ENCODE results near the gene WDR11.

The WDR11 gene

DNA sequence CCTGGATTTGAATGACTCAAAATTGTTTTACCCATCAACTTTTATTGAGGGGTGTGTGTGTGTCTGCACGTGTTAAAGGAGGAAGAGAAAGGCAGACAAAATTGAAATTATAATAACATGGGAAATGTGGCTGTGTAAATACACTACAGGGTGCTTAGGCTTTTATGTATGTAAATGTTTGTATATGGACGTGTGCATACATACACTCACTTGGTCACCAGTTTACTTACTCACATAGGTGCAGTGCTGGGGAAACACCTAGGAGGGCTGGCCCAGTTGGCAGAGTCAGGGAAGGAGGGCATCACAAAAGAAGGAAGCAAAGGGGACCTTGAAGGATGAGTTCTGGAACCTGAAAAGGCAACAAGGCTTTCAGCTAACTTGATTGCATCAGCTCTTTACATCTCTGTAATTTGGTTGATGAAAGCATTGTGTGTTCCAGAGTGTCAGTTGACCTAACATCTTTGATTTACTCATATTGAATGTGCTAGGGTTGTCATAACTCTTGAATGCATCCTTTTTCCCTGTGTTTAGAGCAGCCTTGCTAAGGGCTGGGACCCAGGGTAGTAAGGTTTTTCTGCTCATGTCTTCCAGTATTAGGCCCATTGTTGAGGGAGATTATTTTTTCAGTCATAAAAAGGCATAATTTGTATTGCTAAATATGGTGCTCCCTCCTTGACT, 10.2 kb downstream of the WDR11 start:
- TF ChIP-seq, protein P1, sequence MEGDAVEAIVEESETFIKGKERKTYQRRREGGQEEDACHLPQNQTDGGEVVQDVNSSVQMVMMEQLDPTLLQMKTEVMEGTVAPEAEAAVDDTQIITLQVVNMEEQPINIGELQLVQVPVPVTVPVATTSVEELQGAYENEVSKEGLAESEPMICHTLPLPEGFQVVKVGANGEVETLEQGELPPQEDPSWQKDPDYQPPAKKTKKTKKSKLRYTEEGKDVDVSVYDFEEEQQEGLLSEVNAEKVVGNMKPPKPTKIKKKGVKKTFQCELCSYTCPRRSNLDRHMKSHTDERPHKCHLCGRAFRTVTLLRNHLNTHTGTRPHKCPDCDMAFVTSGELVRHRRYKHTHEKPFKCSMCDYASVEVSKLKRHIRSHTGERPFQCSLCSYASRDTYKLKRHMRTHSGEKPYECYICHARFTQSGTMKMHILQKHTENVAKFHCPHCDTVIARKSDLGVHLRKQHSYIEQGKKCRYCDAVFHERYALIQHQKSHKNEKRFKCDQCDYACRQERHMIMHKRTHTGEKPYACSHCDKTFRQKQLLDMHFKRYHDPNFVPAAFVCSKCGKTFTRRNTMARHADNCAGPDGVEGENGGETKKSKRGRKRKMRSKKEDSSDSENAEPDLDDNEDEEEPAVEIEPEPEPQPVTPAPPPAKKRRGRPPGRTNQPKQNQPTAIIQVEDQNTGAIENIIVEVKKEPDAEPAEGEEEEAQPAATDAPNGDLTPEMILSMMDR (IDR thresholded peaks at IDR 0.05): no peak

GRCh38 chr10:120873741-120874140, 22.6 kb downstream of the WDR11 start:
- TF ChIP-seq, protein P1 (IDR thresholded peaks at IDR 0.05): no peak

DNA sequence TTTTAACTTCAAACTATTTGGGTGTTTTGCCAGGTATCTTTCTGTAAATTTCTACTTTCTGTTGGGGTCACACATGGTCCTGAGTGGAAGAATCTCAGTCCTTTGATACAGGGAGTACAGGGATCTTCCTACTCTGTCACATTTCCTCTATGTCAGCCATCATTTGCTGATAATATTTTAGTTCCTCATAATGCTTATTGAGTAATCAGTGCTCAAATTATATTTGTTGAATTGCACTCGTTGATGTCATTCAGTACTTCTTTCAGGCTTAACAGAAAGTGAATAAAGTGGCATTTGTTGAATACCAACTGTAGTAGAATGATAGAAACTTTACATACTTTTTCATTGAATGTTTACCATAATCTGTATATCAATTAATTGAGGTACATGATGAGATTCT, 31.9 kb downstream of the WDR11 start:
- TF ChIP-seq, protein P1 (IDR thresholded peaks at IDR 0.05): no peak

GRCh38 chr10:120887482-120887881, 36.3 kb downstream of the WDR11 start:
- TF ChIP-seq, protein P1 (IDR thresholded peaks at IDR 0.05): no peak

- TF ChIP-seq, protein P1 (IDR thresholded peaks at IDR 0.05): no peak
These were observed 40.2 kb downstream of the WDR11 start for GRCh38 chr10:120891365-120891764.

DNA sequence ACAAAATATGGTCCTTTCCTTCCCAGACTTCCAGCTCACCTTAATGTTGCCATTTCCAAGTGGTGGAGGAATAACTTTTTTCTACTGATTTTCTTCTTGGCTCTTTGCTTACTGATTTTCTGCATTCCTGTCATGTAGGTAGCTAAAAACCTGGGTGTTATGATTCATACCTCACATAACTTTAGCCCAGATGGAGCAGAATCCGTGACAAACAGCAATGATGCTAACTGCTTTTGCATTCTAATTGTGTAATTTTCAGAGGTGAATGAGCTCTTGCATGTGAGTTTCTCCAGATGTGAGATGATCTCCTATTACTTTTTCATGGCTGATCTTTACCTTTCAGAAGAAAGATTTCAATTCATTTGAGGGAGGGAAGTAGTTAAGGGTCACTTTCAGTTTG, 43.4 kb downstream of the WDR11 start:
- TF ChIP-seq, protein P1 (IDR thresholded peaks at IDR 0.05): no peak

GRCh38 chr10:120897343-120897742, 46.2 kb downstream of the WDR11 start:
- TF ChIP-seq, protein P1 (IDR thresholded peaks at IDR 0.05): no peak

DNA sequence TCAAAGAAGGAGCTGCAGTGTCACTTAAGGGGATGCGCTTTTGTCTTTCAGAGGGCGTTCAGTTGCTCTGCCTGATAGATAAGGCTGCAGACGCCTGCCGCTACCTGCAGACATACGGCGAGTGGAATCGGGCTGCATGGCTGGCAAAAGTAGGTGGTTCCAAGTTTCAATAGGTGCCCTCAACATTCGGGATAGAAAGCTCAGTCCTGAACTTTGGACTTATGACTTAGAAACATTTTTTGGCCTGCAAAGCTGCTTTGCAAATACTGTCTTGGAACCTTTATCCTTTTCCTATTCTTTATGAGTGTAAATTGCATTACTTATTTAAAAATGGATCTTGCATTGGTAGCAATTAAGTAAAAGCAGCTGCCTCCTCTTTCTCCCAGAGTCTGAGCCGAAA, 54.1 kb downstream of the WDR11 start:
- TF ChIP-seq, protein P1 (IDR thresholded peaks at IDR 0.05): no peak

All from LNCAP (cell line).